Osteoblast (primary cell): ENCODE measurements around the gene GNAT2. TPM values are rescaled to one million over a fixed set of nuclear protein-coding genes. Genes with fewer than 3 reads are reported as not detected.

Source experiments
- DNase-seq: peaks from one replicate; pipeline ENCODE4 v3.0.0; 2011; ENCODE audit warnings: low spot score, mixed read lengths; ENCODE audit not compliant: insufficient read length; ENCODE audit errors: missing footprints
- H2AFZ ChIP-seq: 2 replicates; pipeline ENCODE4 v1.6.0; 2011; ENCODE audit warnings: mild to moderate bottlenecking, low read length
- H3K27ac ChIP-seq: 2 replicates; pipeline ENCODE4 v1.5.1; 2011; ENCODE audit warnings: mild to moderate bottlenecking, low read depth, low read length, moderate library complexity
- H3K27me3 ChIP-seq: 2 replicates; pipeline ENCODE4 v1.6.0; 2012; ENCODE audit warnings: mild to moderate bottlenecking, control low read depth, inconsistent platforms, low read length, moderate library complexity; ENCODE audit not compliant: insufficient read depth
- H3K36me3 ChIP-seq: 2 replicates; pipeline ENCODE4 v1.5.1; 2011; ENCODE audit warnings: mild to moderate bottlenecking, low read length, control low read depth, moderate library complexity; ENCODE audit not compliant: insufficient read depth
- H3K4me1 ChIP-seq: 2 replicates; pipeline ENCODE4 v1.5.1; 2011; ENCODE audit warnings: mild to moderate bottlenecking, low read length, control low read depth, moderate library complexity; ENCODE audit not compliant: insufficient read depth
- H3K4me2 ChIP-seq: 2 replicates; pipeline ENCODE4 v1.6.0; 2011; ENCODE audit warnings: mild to moderate bottlenecking, low read length; ENCODE audit not compliant: insufficient read depth
- H3K4me3 ChIP-seq: fragments of 200-600 bp; sonication (generic); 3 replicates; pipeline ENCODE4 v1.5.1; 2012; ENCODE audit warnings: mild to moderate bottlenecking, low read length, inconsistent platforms; ENCODE audit not compliant: insufficient read depth
- H3K79me2 ChIP-seq: 2 replicates; pipeline ENCODE4 v1.6.0; 2012; ENCODE audit warnings: mild to moderate bottlenecking, low read length, control low read depth, inconsistent platforms; ENCODE audit not compliant: insufficient read depth
- H3K9me3 ChIP-seq: 2 replicates; pipeline ENCODE4 v1.5.1; 2011; ENCODE audit warnings: low read depth, low read length, control low read depth
- H4K20me1 ChIP-seq: 2 replicates; pipeline ENCODE4 v1.6.0; 2012; ENCODE audit warnings: mild to moderate bottlenecking, low read length, control low read depth; ENCODE audit not compliant: insufficient read depth
- CTCF ChIP-seq: IDR thresholded peaks from 2 replicates; pipeline ENCODE4 v1.5.1; 2011; ENCODE audit warnings: mild to moderate bottlenecking, low read depth, low read length, moderate library complexity; ENCODE audit errors: extremely low read depth
- total RNA-seq: library from RNA; depleted of rRNA; stranded (reverse); fragments of >200 nt; gene quantifications from 2 replicates; pipeline ENCODE4 v1.2.3, GENCODE V29; 2012

Gene GNAT2
- total RNA-seq, 1 donor: 0.72 TPM

- Histone ChIP-seq H3K79me2 (peaks cover 29% of the 10 kb centered on the region), H3K36me3 (peaks cover 61% of the 10 kb centered on the region), H3K4me2 (no peak overlapping the region), H3K9me3 (no peaks in the 10 kb centered on the region), H3K27me3 (no peaks in the 10 kb centered on the region), H3K4me1 (no peaks in the 10 kb centered on the region), H3K4me3 (no peak overlapping the region), H2AFZ (no peak overlapping the region), H4K20me1 (no peaks in the 10 kb centered on the region), H3K27ac (no peak overlapping the region)
- no peak for TF ChIP-seq CTCF
- no peak for DNase-seq
Observed at GRCh38 chr1:109586055-109586454, 33.4 kb downstream of the GNAT2 start.

- Histone ChIP-seq H2AFZ (no peak overlapping the region), H3K27me3 (no peaks in the 10 kb centered on the region), H3K4me3 (no peak overlapping the region), H3K9me3 (no peaks in the 10 kb centered on the region), H3K36me3 (peaks cover 67% of the 10 kb centered on the region), H3K79me2 (peaks cover 39% of the 10 kb centered on the region), H3K27ac (no peak overlapping the region), H3K4me2 (no peak overlapping the region), H3K4me1 (no peaks in the 10 kb centered on the region), H4K20me1 (no peaks in the 10 kb centered on the region)
- TF ChIP-seq CTCF: no peak
- DNase-seq: no peak
Observed at GRCh38 chr1:109584766-109585165, 34.6 kb downstream of the GNAT2 start.

GRCh38 chr1:109582021-109582420 is 37.4 kb downstream of the GNAT2 start:
- Histone ChIP-seq H4K20me1 (peaks cover 6% of the 10 kb centered on the region), H3K4me1 (peaks cover 18% of the 10 kb centered on the region), H3K4me2 (no peak overlapping the region), H3K79me2 (peaks cover 51% of the 10 kb centered on the region), H3K4me3 (no peak overlapping the region), H3K36me3 (peaks cover 60% of the 10 kb centered on the region), H3K9me3 (no peaks in the 10 kb centered on the region), H3K27ac (no peak overlapping the region), H2AFZ (no peak overlapping the region), H3K27me3 (no peaks in the 10 kb centered on the region)
- no peak for DNase-seq
- TF ChIP-seq CTCF: no peak

GRCh38 chr1:109579491-109579890 is 39.9 kb downstream of the GNAT2 start:
- H3K27me3 ChIP-seq: no peaks in the 10 kb centered on the region
- peaks cover 49% of the 10 kb centered on the region for H3K36me3 ChIP-seq
- no peak overlapping the region for H2AFZ ChIP-seq
- no peak for TF ChIP-seq CTCF
- H3K9me3 ChIP-seq: no peaks in the 10 kb centered on the region
- DNase-seq: peak; percentile 47
- no peak overlapping the region for H3K4me3 ChIP-seq
- H4K20me1 ChIP-seq: peaks cover 6% of the 10 kb centered on the region
- H3K4me2 ChIP-seq: no peak overlapping the region
- H3K4me1 ChIP-seq: peaks cover 18% of the 10 kb centered on the region
- peak overlapping the region; percentile 68 for H3K27ac ChIP-seq
- peaks cover 58% of the 10 kb centered on the region for H3K79me2 ChIP-seq
